ENCODE data around the gene LAMC2. TPM values are rescaled to one million over a fixed set of nuclear protein-coding genes. Genes with fewer than 3 reads are reported as not detected.

LAMC2 gene
- total and polyA plus RNA-seq, 4 experiments from 2014 or later, result not detected

DNA sequence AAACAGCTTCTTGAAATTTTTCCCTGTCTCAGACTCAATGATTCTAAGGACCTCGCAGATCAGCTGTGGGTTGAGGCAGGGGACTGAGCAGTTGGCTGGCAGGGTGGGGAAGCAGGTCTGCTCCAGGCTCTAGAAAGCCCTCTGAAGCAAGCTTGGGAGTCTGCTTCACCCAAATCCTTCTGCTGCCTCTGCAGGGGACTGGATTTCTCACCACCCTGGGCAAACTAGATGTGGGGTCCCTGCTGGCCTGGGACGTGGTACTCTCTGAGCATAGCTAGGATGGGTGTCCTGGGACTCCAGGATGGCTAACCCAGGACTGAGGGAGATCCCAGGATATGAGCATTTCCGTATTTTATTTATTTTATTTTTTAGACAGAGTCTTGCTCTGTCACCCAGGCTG, 89.3 kb downstream of the LAMC2 start:
- Mint-ChIP-seq H3K4me1 (no peaks in the 10 kb centered on the region), H3K4me3 (no peak overlapping the region), H3K27ac (no peak overlapping the region), H3K36me3 (no peaks in the 10 kb centered on the region), H3K9me3 (no peaks in the 10 kb centered on the region), H3K27me3 (peaks cover 0 to 4% of the 10 kb centered on the region in 2 donors)
- H3K27ac ChIP-seq (ENCODE audit: low read depth, low read length), result no peak overlapping the region
- POLR2A ChIA-PET (ENCODE audit: partially characterized antibody), result no interaction called here
- CTCF ChIA-PET (ENCODE audit: partially characterized antibody), result interaction anchor here (1.0 kb wide), 1 partner anchor 10 kb away, joined by 3 read pairs; no protein-coding TSS in a partner anchor
- no peak overlapping the region for H3K4me3 ChIP-seq (ENCODE audit: low read length in 2 of 2)
- no peaks in the 10 kb centered on the region for H3K9me3 ChIP-seq (ENCODE audit: control insufficient read depth in 1 of 2, low read length in 2 of 2)
- no peaks in the 10 kb centered on the region for H3K36me3 ChIP-seq (ENCODE audit: insufficient read depth, low read length)
- DNase-seq, result no peak
- H3K27me3 ChIP-seq (ENCODE audit: insufficient read depth, low read length), result peaks cover 3% of the 10 kb centered on the region
- intact Hi-C loops (cut with micrococcal nuclease), result no loop called here
- H3K4me1 ChIP-seq (ENCODE audit: insufficient read depth, low read length), result no peaks in the 10 kb centered on the region

DNA sequence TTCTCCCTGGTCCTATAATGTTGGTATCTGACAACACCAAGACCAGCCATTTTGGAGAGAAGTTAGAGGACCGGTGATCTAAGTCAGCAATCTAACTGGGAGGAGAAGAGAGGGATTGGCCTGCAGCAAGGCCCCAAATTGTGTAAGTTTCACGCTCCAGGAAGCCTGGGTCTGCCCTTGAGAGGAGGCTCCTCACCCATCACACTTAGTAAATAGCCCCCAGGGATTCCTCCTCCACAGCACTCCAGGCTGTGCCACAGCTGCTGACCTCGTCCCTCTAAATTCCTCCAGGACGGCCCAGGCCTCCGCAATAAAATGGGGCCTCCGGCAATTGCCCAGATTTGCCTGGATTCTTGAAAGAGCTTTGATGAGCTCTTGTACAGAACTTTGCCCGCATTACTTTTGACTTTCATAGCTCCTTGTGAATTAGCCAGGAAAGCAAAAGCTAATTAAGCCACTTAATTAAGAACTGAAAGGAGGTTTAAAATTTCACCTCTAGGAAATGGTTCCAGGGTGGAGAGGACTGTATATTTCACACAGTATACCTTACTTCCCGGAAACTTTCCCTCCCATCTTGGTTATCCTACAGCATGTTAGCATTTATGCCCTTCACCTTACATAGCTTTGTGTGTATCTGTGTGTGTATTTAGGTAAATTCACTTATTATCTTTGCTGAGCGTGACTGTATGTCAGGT, 90.5 kb downstream of the LAMC2 start:
- H3K27ac Mint-ChIP-seq, result no peak overlapping the region
- Histone ChIP-seq H3K4me3 (ENCODE audit: low read length in 2 of 2) (no peak overlapping the region), H3K27ac (ENCODE audit: low read depth, low read length) (no peak overlapping the region), H3K4me1 (ENCODE audit: insufficient read depth, low read length) (no peaks in the 10 kb centered on the region), H3K36me3 (ENCODE audit: insufficient read depth, low read length) (no peaks in the 10 kb centered on the region), H3K9me3 (ENCODE audit: control insufficient read depth in 1 of 2, low read length in 2 of 2) (no peaks in the 10 kb centered on the region), H3K27me3 (ENCODE audit: insufficient read depth, low read length) (peaks cover 3% of the 10 kb centered on the region)
- ChIA-PET POLR2A (ENCODE audit: partially characterized antibody) (no interaction called here), CTCF (ENCODE audit: partially characterized antibody) (interaction anchor here (1.0 to 1.2 kb wide), 3 partner anchors 9 to 346 kb away, joined by 3 to 4 read pairs (median 3); no protein-coding TSS in a partner anchor)
- no peak for DNase-seq
- intact Hi-C loops (cut with micrococcal nuclease), result no loop called here
- no peaks in the 10 kb centered on the region for H3K36me3 Mint-ChIP-seq
- H3K4me3 Mint-ChIP-seq, result no peak overlapping the region
- no peaks in the 10 kb centered on the region for H3K9me3 Mint-ChIP-seq
- H3K27me3 Mint-ChIP-seq, result peaks cover 2 to 6% of the 10 kb centered on the region in 2 donors
- no peaks in the 10 kb centered on the region for H3K4me1 Mint-ChIP-seq

DNA sequence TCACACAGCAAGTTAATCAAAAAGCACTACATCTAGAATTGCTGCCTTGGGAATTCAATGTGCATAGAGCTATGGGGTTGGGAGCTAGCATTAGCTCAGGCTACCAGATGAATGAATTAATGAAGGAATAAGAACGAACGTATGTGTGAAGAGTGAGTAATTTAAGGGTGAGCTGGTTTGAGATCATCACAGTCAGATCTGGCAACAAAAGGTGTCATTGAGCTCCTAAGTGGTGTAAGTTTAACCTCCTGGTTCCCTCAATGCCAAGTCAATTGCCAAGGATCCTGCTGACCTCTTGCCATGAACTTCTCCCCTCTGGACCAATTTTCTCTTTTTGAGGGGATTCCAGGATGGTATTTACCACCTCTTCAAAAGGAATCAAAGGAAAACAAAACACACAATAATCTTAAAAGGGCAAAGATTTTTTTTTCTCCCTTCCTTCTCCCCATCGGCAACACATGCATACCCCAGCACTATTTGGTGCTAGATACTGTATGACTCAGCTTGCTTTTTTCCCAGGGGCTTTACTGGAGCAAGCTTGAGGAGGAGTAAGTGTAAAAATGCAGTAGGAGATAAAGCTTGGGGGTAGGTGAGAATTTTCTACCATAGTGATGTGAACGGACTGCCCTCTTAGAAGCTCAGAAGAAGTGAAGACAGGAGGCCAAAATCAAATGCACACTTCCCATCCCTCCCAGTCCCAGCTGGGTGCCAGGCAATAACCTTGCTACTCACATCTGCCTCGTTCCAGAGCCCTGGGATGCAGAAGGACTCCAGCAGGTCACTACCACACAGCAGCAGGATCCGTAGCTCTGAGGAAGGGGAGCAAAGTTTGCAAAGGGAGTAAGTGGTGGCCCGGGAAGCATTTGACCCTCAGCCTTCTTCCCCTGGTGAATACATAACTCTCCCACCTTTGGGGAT, 92.0 kb downstream of the LAMC2 start:
- Histone ChIP-seq H3K4me1 (ENCODE audit: insufficient read depth, low read length) (no peaks in the 10 kb centered on the region), H3K27ac (ENCODE audit: low read depth, low read length) (no peak overlapping the region), H3K27me3 (ENCODE audit: insufficient read depth, low read length) (peaks cover 4% of the 10 kb centered on the region), H3K4me3 (ENCODE audit: low read length in 2 of 2) (no peak overlapping the region), H3K9me3 (ENCODE audit: control insufficient read depth in 1 of 2, low read length in 2 of 2) (no peaks in the 10 kb centered on the region), H3K36me3 (ENCODE audit: insufficient read depth, low read length) (no peaks in the 10 kb centered on the region)
- ChIA-PET POLR2A (ENCODE audit: partially characterized antibody) (no interaction called here), CTCF (ENCODE audit: partially characterized antibody) (interaction anchor here (0.9 to 1.3 kb wide), 2 partner anchors 13 to 407 kb away, joined by 3 to 5 read pairs; no protein-coding TSS in a partner anchor)
- DNase-seq, result no peak
- H3K27ac Mint-ChIP-seq, result no peak overlapping the region
- H3K36me3 Mint-ChIP-seq, result no peaks in the 10 kb centered on the region
- H3K9me3 Mint-ChIP-seq, result no peaks in the 10 kb centered on the region
- no peak overlapping the region for H3K4me3 Mint-ChIP-seq
- H3K27me3 Mint-ChIP-seq, result peaks cover 2 to 4% of the 10 kb centered on the region in 2 donors
- intact Hi-C loops (cut with micrococcal nuclease), result no loop called here
- H3K4me1 Mint-ChIP-seq, result no peaks in the 10 kb centered on the region

GRCh38 chr1:183278739-183279591, 92.9 kb downstream of the LAMC2 start:
- Histone ChIP-seq H3K27ac (ENCODE audit: low read depth, low read length) (no peak overlapping the region), H3K9me3 (ENCODE audit: control insufficient read depth in 1 of 2, low read length in 2 of 2) (no peaks in the 10 kb centered on the region), H3K27me3 (ENCODE audit: insufficient read depth, low read length) (peaks cover 4% of the 10 kb centered on the region), H3K4me1 (ENCODE audit: insufficient read depth, low read length) (no peaks in the 10 kb centered on the region), H3K4me3 (ENCODE audit: low read length in 2 of 2) (no peak overlapping the region), H3K36me3 (ENCODE audit: insufficient read depth, low read length) (no peaks in the 10 kb centered on the region)
- Mint-ChIP-seq H3K27ac (peak overlapping the region in 2 of 7 donors; percentile 23 to 50), H3K4me1 (no peaks in the 10 kb centered on the region), H3K36me3 (no peaks in the 10 kb centered on the region), H3K27me3 (peaks cover 2 to 8% of the 10 kb centered on the region in 2 donors), H3K9me3 (no peaks in the 10 kb centered on the region), H3K4me3 (no peak overlapping the region)
- intact Hi-C loops (cut with micrococcal nuclease), result no loop called here
- no peak for DNase-seq
- ChIA-PET POLR2A (ENCODE audit: partially characterized antibody) (no interaction called here), CTCF (ENCODE audit: partially characterized antibody) (interaction anchor here (1.3 to 1.8 kb wide), 2 partner anchors 12 to 406 kb away, joined by 3 to 6 read pairs; no protein-coding TSS in a partner anchor)

DNA sequence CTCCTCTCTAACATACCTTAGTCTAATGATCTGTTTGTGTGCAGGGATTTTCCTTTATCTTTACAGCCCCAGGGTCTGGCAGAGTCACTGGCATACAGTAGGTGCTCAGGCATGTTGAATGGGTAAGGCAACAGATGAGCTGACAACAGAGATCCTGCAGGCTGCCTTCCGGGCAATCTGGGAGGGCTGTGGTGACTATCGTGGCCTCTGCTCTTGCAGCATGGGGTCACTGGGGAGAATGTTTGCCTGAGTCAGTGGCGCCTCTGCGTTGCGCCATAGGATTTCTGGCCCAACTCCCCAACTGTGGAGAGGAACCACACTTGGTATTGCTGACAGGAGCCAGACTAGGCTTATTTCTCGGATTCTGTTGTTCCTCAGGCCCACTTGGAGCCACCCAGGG, 93.8 kb downstream of the LAMC2 start:
- DNase-seq, result no peak
- H3K9me3 ChIP-seq (ENCODE audit: control insufficient read depth in 1 of 2, low read length in 2 of 2), result no peaks in the 10 kb centered on the region
- H3K27ac ChIP-seq (ENCODE audit: low read depth, low read length), result no peak overlapping the region
- no peak overlapping the region for H3K4me3 Mint-ChIP-seq
- H3K4me3 ChIP-seq (ENCODE audit: low read length in 2 of 2), result no peak overlapping the region
- H3K36me3 Mint-ChIP-seq, result no peaks in the 10 kb centered on the region
- H3K27me3 ChIP-seq (ENCODE audit: insufficient read depth, low read length), result peaks cover 4% of the 10 kb centered on the region
- H3K27me3 Mint-ChIP-seq, result peaks cover 2 to 11% of the 10 kb centered on the region in 2 donors
- no peak overlapping the region for H3K27ac Mint-ChIP-seq
- intact Hi-C loops (cut with micrococcal nuclease), result no loop called here
- POLR2A ChIA-PET (ENCODE audit: partially characterized antibody), result no interaction called here
- H3K36me3 ChIP-seq (ENCODE audit: insufficient read depth, low read length), result no peaks in the 10 kb centered on the region
- H3K4me1 Mint-ChIP-seq, result no peaks in the 10 kb centered on the region
- H3K4me1 ChIP-seq (ENCODE audit: insufficient read depth, low read length), result no peaks in the 10 kb centered on the region
- no peaks in the 10 kb centered on the region for H3K9me3 Mint-ChIP-seq
- CTCF ChIA-PET (ENCODE audit: partially characterized antibody), result interaction anchor here (1.8 kb wide), 1 partner anchor 405 kb away, joined by 6 read pairs; no protein-coding TSS in a partner anchor

GRCh38 chr1:183281039-183281438, 95.0 kb downstream of the LAMC2 start:
- peaks cover 2 to 12% of the 10 kb centered on the region in 2 donors for H3K27me3 Mint-ChIP-seq
- H3K9me3 Mint-ChIP-seq, result no peaks in the 10 kb centered on the region
- Histone ChIP-seq H3K4me1 (ENCODE audit: insufficient read depth, low read length) (no peaks in the 10 kb centered on the region), H3K4me3 (ENCODE audit: low read length in 2 of 2) (no peak overlapping the region), H3K27ac (ENCODE audit: low read depth, low read length) (no peak overlapping the region), H3K9me3 (ENCODE audit: control insufficient read depth in 1 of 2, low read length in 2 of 2) (no peaks in the 10 kb centered on the region), H3K27me3 (ENCODE audit: insufficient read depth, low read length) (peaks cover 4% of the 10 kb centered on the region), H3K36me3 (ENCODE audit: insufficient read depth, low read length) (no peaks in the 10 kb centered on the region)
- no peak for DNase-seq
- CTCF ChIA-PET (ENCODE audit: partially characterized antibody), result interaction anchor here (1.0 to 3.4 kb wide), 9 partner anchors 9 to 635 kb away, joined by 3 to 12 read pairs (median 5); no protein-coding TSS in a partner anchor
- H3K4me3 Mint-ChIP-seq, result no peak overlapping the region
- POLR2A ChIA-PET (ENCODE audit: partially characterized antibody), result no interaction called here
- no peaks in the 10 kb centered on the region for H3K36me3 Mint-ChIP-seq
- no peaks in the 10 kb centered on the region for H3K4me1 Mint-ChIP-seq
- intact Hi-C loops (cut with micrococcal nuclease), result no loop called here
- no peak overlapping the region for H3K27ac Mint-ChIP-seq

All from CD4-positive, alpha-beta memory T cell (primary cell).